OCI-LY7 (cell line): ENCODE results near the gene TRAF2.

Experiments
- CTCF ChIP-seq: fragments of 200-600 bp; sonication (generic); conservative IDR thresholded peaks from 2 replicates; pipeline ENCODE4 v1.5.1; 2014; ENCODE audit warnings: mild to moderate bottlenecking, antibody characterized with exemption, low read length, moderate library complexity, mixed read lengths
- EZH2phosphoT487 ChIP-seq: fragments of 200-600 bp; sonication (generic); IDR thresholded peaks from 2 replicates; pipeline ENCODE4 v1.6.1; 2018; ENCODE audit warnings: low read depth, borderline replicate concordance, mild to moderate bottlenecking, mixed run types, antibody characterized with exemption, low read length, moderate library complexity, mixed read lengths

- no peak for TF ChIP-seq CTCF
- no peak for TF ChIP-seq EZH2phosphoT487
Observed at GRCh38 chr9:136971746-136972145, 85.4 kb downstream of the TRAF2 start.
